SH-SY5Y (cell line): Measurements from ENCODE around the gene CNDP2.

Source experiments
- GATA2 ChIP-seq: IDR thresholded peaks from 2 replicates; pipeline ENCODE4 v1.6.1; 2011; ENCODE audit warnings: mild to moderate bottlenecking, low read depth, low read length
- GATA3 ChIP-seq: IDR thresholded peaks from 2 replicates; pipeline ENCODE4 v1.6.1; 2011; ENCODE audit warnings: low read depth, mild to moderate bottlenecking, low read length, moderate library complexity

DNA sequence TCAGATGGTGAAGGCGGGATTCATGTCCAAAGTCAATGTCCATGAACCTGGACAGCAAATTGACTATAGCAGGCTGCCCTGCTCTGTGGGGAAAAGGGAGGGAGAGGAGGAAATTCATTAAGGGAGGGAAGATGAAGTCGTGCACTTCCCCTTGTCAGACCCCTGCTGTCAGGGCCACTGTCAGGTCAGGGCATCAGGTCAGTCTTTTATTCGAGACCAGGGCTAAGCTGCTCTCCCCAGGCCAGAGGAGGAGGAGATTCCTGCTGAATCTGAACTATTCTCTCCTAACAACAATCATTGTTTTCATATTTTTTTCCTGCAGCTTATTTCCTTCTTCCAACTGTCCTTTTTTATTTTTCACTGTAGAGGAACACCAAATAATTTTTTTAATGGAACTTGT lies 55.3 kb downstream of the CNDP2 start:
- no peak for TF ChIP-seq GATA2
- no peak for TF ChIP-seq GATA3
